BE2C (cell line): ENCODE results near the gene LPIN1.

Source experiments
- DNase-seq: peaks from one replicate; pipeline ENCODE4 v3.0.0-alpha.2; 2020
- H3K27me3 ChIP-seq: fragments of 250-450 bp; sonication (Bioruptor Pico); 2 replicates; pipeline ENCODE4 v1.5.1; 2020; ENCODE audit warnings: mild to moderate bottlenecking
- H3K36me3 ChIP-seq: fragments of 250-450 bp; sonication (Bioruptor Pico); 2 replicates; pipeline ENCODE4 v1.5.1; 2020; ENCODE audit warnings: mild to moderate bottlenecking
- H3K4me1 ChIP-seq: fragments of 250-450 bp; sonication (Bioruptor Pico); 2 replicates; pipeline ENCODE4 v1.5.1; 2020
- H3K4me3 ChIP-seq: 2 replicates; pipeline ENCODE4 v1.5.1; 2011; ENCODE audit warnings: low read depth, low read length
- H3K9me3 ChIP-seq: fragments of 250-450 bp; sonication (Bioruptor Pico); 2 replicates; pipeline ENCODE4 v1.5.1; 2020
- TF ChIP-seq, protein P1 (sequence below): IDR thresholded peaks from 2 replicates; pipeline ENCODE4 v1.5.1; 2012; ENCODE audit warnings: mild to moderate bottlenecking, low read depth, low read length

The LPIN1 gene

DNA sequence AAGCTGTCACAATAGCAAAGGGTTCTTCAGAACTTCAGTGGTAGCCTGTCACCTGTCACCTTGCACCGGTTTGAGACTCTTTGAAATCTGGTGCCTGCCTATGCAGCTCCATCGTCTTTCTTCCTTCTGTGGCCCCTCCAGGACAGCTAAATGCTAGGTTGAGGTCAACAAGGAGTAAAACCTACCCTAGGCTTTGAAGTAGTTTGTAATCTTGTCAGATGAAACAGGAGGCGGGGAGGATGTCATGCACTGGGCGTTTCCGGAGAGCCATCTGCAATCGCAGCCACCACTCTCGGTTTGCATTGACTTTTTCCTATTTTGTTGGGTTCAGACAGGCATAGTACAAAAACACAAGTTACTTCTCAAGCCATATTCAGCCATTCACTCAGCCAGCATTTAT lies 116.7 kb downstream of the LPIN1 start:
- Histone ChIP-seq H3K4me3 (no peak overlapping the region), H3K36me3 (no peaks in the 10 kb centered on the region)

DNA sequence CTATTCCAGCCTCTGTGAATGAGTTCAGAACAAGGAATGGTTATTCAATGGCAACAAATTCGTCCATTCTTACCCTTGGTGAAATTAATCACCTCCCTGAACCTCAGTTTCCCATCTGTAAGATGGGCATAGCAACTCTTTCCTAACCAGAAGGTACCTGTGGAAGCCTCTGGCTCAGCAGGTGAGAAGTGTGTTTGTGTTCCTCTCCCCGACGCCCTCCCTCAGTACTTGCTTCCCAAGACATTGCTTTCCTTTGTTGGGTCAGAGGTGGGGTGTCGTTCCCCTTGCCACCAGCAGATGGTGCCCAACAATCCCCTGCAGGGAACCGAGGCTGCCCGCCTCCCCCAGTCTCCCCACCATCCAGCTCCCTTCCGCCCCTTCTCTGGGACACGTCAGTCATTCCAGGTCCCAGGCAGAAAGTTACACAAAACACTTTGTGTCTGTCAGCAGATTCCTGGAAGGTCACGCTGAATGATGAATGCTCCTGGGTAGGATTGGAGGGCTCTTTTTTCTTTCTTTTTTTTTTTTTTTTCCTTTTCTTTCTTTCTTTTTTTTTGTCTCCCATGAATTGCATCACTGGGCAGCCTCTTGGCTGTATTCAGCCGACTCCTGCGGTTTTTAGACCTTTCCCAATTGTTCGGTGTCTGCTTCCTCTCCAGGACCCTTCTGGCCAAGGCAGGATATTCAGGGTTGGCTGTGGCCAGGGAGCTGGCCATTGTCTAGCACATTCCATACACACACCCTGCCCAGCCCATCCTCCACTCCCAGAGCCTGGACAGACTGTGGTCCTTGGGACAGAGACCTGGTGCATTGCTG lies 117.3 kb downstream of the LPIN1 start:
- TF ChIP-seq, protein P1, sequence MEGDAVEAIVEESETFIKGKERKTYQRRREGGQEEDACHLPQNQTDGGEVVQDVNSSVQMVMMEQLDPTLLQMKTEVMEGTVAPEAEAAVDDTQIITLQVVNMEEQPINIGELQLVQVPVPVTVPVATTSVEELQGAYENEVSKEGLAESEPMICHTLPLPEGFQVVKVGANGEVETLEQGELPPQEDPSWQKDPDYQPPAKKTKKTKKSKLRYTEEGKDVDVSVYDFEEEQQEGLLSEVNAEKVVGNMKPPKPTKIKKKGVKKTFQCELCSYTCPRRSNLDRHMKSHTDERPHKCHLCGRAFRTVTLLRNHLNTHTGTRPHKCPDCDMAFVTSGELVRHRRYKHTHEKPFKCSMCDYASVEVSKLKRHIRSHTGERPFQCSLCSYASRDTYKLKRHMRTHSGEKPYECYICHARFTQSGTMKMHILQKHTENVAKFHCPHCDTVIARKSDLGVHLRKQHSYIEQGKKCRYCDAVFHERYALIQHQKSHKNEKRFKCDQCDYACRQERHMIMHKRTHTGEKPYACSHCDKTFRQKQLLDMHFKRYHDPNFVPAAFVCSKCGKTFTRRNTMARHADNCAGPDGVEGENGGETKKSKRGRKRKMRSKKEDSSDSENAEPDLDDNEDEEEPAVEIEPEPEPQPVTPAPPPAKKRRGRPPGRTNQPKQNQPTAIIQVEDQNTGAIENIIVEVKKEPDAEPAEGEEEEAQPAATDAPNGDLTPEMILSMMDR, result peak; percentile 98
- peak overlapping the region; percentile 6; the same call in 1 of the 2 replicates for H3K4me3 ChIP-seq
- no peaks in the 10 kb centered on the region for H3K9me3 ChIP-seq
- DNase-seq, result peak; percentile 86
- no peaks in the 10 kb centered on the region for H3K36me3 ChIP-seq
- H3K4me1 ChIP-seq, result no peaks in the 10 kb centered on the region; the same call in 1 of the 2 replicates
- no peaks in the 10 kb centered on the region for H3K27me3 ChIP-seq

More for the DNA sequence above, 116.7 kb downstream of the LPIN1 start:
- TF ChIP-seq, protein P1, result no peak
- DNase-seq, result no peak
- Histone ChIP-seq H3K4me1 (no peaks in the 10 kb centered on the region; the same call in 1 of the 2 replicates), H3K9me3 (no peaks in the 10 kb centered on the region), H3K27me3 (no peaks in the 10 kb centered on the region)

DNA sequence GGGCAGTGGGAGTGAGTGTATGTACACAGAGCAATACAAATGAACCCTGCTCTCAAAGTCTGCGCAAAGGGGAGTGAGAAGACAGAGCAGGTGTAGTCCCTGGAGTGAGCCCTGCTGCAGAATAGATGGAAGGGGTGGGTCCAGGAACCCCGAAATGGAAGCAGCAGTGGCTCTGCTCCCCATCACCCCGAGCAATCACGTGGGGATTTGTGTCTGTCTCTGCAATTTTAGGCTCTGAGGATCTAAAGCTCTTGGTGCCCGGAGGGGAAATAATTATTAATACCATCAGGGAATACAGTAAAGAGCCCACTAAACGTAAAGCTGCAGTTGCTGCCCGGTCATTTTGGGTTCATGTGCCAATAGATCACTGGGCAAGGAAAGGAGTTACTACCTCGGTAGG lies 118.3 kb downstream of the LPIN1 start:
- no peaks in the 10 kb centered on the region for H3K27me3 ChIP-seq
- TF ChIP-seq, protein P1, result no peak
- no peak overlapping the region for H3K4me3 ChIP-seq
- H3K9me3 ChIP-seq, result no peaks in the 10 kb centered on the region
- DNase-seq, result no peak
- H3K4me1 ChIP-seq, result no peaks in the 10 kb centered on the region; the same call in 1 of the 2 replicates
- H3K36me3 ChIP-seq, result no peaks in the 10 kb centered on the region

DNA sequence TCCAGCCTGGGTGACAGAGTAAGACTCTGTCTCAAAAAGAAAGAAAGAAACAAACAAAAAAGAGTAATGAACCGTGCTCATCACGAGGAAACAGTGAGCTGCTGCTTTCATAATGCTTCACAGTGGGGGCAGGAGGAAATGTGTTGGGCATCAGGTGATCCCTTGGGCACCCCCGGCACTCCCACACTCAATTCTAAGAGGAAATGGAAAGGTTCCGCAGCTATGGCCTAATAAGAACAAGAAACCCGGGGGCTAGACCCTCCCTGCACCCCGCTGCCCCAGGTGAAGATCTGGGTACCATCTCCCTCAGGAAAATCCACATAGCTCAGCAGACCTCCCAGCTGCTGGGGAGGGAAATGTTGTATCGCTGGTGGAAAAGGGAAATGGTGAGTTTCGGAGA lies 118.9 kb downstream of the LPIN1 start:
- Histone ChIP-seq H3K4me3 (no peak overlapping the region), H3K4me1 (no peaks in the 10 kb centered on the region; the same call in 1 of the 2 replicates), H3K36me3 (no peaks in the 10 kb centered on the region), H3K27me3 (no peaks in the 10 kb centered on the region), H3K9me3 (no peaks in the 10 kb centered on the region)
- DNase-seq, result no peak
- TF ChIP-seq, protein P1, result no peak

DNA sequence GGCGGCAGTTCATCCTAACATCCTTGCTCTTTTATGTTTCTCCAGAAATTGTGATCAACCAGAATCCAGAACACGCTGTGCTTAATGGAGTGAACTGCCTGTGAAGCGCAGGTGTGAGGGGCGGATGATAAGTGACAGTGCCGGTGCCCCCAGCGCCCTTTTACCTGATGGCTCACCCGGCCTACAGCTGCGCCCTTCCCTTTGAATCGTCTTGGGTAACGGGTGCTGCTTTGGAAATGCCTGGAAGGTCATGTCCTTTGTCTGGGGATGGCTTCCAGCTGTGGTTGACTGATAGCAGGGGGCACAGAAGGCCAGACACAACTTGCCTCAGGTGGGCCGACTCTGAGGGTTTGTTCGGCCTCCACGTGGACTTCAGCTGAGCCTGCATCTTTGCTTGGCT lies 119.4 kb downstream of the LPIN1 start:
- DNase-seq, result no peak
- no peaks in the 10 kb centered on the region for H3K9me3 ChIP-seq
- no peaks in the 10 kb centered on the region; the same call in 1 of the 2 replicates for H3K4me1 ChIP-seq
- H3K36me3 ChIP-seq, result no peaks in the 10 kb centered on the region
- TF ChIP-seq, protein P1, result no peak
- H3K27me3 ChIP-seq, result no peaks in the 10 kb centered on the region
- no peak overlapping the region for H3K4me3 ChIP-seq
